Calu3 (cell line): ENCODE measurements around the gene YLPM1. TPM values are rescaled to one million over a fixed set of nuclear protein-coding genes. Genes with fewer than 3 reads are reported as not detected.
A peak's percentile ranks its signal among the peaks of the same experiment; 100 is the strongest.

Experiments
- Bru-seq: library from RNA; stranded (reverse); fragments of 400-500 nt; gene quantifications from one replicate; lab custom pipeline; 2021; lab: Mats Ljungman, UMichigan
- BruChase-seq, 2 experiments: library from RNA; stranded (reverse); fragments of 400-500 nt; gene quantifications; one replicate each; lab custom pipeline; 2021; lab: Mats Ljungman, UMichigan
- BruUV-seq: library from RNA; stranded (reverse); fragments of 400-500 nt; replicated peaks from 2 replicates; lab custom pipeline; 2021; lab: Mats Ljungman, UMichigan
- CTCF ChIA-PET: fragments of 300-600 bp; sonication (Branson Sonifier 250); formaldehyde crosslinking; loops from one replicate; lab custom pipeline; 2022; ENCODE audit warnings: antibody characterized with exemption; lab: Charles Lee
- DNase-seq: peaks from one replicate; pipeline ENCODE4 v3.0.0; 2022
- H3K27ac Mint-ChIP-seq: one replicate; pipeline ENCODE4 v1.8.0; 2022; ENCODE audit warnings: mixed read lengths; ENCODE audit not compliant: unreplicated experiment
- H3K27me3 Mint-ChIP-seq: one replicate; pipeline ENCODE4 v1.8.0; 2022; ENCODE audit warnings: mixed read lengths; ENCODE audit not compliant: unreplicated experiment
- H3K36me3 Mint-ChIP-seq: one replicate; pipeline ENCODE4 v1.8.0; 2022; ENCODE audit warnings: mild to moderate bottlenecking, moderate library complexity, mixed read lengths; ENCODE audit not compliant: insufficient read depth, unreplicated experiment
- H3K4me1 Mint-ChIP-seq: one replicate; pipeline ENCODE4 v1.8.0; 2022; ENCODE audit warnings: mild to moderate bottlenecking, low read depth, mixed read lengths; ENCODE audit not compliant: unreplicated experiment
- H3K4me3 Mint-ChIP-seq: one replicate; pipeline ENCODE4 v1.8.0; 2022; ENCODE audit warnings: mild to moderate bottlenecking, low read depth, moderate library complexity, mixed read lengths; ENCODE audit not compliant: unreplicated experiment
- H3K9me3 Mint-ChIP-seq: one replicate; pipeline ENCODE4 v1.8.0; 2022; ENCODE audit warnings: low read depth, mixed read lengths; ENCODE audit not compliant: unreplicated experiment
- CTCF ChIP-seq: fragments of 200-600 bp; IDR thresholded peaks from one replicate; pipeline ENCODE4 v1.8.0; 2022; ENCODE audit warnings: antibody characterized with exemption; ENCODE audit not compliant: unreplicated experiment
- intact Hi-C: fragments of 100-400 bp; cut with micrococcal nuclease; formaldehyde crosslinking; loops from one replicate; pipeline ENCODE4 v1.10.0; 2022; ENCODE audit not compliant: unreplicated experiment
- long read RNA-seq: library from polyadenylated mRNA; stranded (forward); transcript quantifications from one replicate; pipeline ENCODE4 v2.0.0, GENCODE V29; 2022
- total RNA-seq: library from RNA; stranded (reverse); gene quantifications from 2 replicates; pipeline ENCODE4 v1.2.3, GENCODE V29; 2022

YLPM1 gene, protein sequence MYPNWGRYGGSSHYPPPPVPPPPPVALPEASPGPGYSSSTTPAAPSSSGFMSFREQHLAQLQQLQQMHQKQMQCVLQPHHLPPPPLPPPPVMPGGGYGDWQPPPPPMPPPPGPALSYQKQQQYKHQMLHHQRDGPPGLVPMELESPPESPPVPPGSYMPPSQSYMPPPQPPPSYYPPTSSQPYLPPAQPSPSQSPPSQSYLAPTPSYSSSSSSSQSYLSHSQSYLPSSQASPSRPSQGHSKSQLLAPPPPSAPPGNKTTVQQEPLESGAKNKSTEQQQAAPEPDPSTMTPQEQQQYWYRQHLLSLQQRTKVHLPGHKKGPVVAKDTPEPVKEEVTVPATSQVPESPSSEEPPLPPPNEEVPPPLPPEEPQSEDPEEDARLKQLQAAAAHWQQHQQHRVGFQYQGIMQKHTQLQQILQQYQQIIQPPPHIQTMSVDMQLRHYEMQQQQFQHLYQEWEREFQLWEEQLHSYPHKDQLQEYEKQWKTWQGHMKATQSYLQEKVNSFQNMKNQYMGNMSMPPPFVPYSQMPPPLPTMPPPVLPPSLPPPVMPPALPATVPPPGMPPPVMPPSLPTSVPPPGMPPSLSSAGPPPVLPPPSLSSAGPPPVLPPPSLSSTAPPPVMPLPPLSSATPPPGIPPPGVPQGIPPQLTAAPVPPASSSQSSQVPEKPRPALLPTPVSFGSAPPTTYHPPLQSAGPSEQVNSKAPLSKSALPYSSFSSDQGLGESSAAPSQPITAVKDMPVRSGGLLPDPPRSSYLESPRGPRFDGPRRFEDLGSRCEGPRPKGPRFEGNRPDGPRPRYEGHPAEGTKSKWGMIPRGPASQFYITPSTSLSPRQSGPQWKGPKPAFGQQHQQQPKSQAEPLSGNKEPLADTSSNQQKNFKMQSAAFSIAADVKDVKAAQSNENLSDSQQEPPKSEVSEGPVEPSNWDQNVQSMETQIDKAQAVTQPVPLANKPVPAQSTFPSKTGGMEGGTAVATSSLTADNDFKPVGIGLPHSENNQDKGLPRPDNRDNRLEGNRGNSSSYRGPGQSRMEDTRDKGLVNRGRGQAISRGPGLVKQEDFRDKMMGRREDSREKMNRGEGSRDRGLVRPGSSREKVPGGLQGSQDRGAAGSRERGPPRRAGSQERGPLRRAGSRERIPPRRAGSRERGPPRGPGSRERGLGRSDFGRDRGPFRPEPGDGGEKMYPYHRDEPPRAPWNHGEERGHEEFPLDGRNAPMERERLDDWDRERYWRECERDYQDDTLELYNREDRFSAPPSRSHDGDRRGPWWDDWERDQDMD (N-terminal part only)
- 66.5 and 67.5 TPM in 2 replicates for total RNA-seq
- Bru-seq, nascent RNA: percentile 84 among the genes with signal in this experiment
- BruChase-seq, experiment 1, labeled RNA remaining after a 6-hour chase: percentile 89 among the genes with signal in this experiment
- percentile 86 among the genes with signal in this experiment for BruChase-seq, experiment 2, labeled RNA remaining after a 2-hour chase
- long read RNA-seq, full-length matches to known transcripts: 1 of 16 reads
- long read RNA-seq, partial matches to known transcripts: 10 of 16 reads
- long read RNA-seq, other reads (novel, unspliced or antisense): 5 of 16 reads

DNA sequence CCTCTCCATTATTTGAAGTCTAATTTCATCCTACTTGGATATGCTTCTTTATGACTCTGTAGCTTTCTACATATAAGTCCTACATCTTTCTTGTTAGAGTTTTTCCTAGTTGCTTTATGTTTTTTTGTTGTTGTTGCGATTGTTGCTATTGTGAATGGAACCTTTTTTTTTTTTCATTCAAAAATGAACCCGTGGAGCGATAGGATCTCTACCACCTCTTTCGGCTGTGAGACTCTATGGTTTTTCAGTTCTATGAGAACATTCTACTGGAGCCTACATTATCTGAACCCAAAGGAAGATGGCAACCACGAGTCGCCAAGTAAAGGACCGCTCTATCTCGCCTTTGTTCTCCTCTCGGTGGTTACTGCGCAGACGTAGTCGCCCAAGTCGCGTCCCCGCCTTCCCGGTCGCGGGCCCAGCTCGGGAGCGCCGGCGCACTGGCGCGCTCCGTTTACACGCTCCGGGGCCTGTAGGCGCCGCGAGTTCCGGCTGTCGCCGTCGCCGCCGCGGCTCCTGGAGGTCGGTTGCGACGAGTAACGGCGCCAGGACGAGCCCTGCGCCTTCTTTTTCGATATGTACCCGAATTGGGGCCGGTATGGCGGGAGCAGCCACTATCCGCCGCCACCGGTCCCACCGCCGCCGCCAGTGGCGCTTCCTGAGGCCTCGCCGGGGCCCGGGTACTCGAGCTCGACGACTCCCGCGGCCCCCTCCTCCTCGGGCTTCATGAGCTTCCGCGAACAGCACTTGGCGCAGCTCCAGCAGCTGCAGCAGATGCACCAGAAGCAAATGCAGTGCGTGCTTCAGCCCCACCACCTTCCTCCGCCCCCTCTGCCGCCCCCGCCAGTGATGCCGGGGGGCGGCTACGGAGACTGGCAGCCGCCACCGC, at the start of gene YLPM1:
Gene YLPM1 (plus strand): TSS at position 400 of the 886 bp plus-strand sequence. CDS start 174 bp downstream, at position 574.
- no peak for TF ChIP-seq CTCF
- Mint-ChIP-seq H3K9me3 (no peaks in the 10 kb centered on the region), H3K36me3 (peaks cover 35% of the 10 kb centered on the region), H3K4me1 (peaks cover 20% of the 10 kb centered on the region), H3K4me3 (peak within 1 kb of the TSS; percentile 81), H3K27me3 (no peaks in the 10 kb centered on the region), H3K27ac (peak within 1 kb of the TSS; percentile 71)
- no TSS peak for BruUV-seq
- CTCF ChIA-PET: interaction anchor here (0.8 to 1.4 kb wide), 3 partner anchors 9 to 154 kb away, joined by 3 to 5 read pairs (median 5); no protein-coding TSS in a partner anchor
- peak; percentile 92 for DNase-seq
- intact Hi-C loops: loop anchor here (10.0 kb wide), 1 partner anchor 158 kb away; no protein-coding TSS in a partner anchor

GRCh38 chr14:74713395-74713735, 49.8 kb upstream of the YLPM1 start:
- Mint-ChIP-seq H3K4me1 (peaks cover 10% of the 10 kb centered on the region), H3K9me3 (no peaks in the 10 kb centered on the region), H3K27ac (peak overlapping the region; percentile 99), H3K4me3 (peak overlapping the region; percentile 92), H3K27me3 (no peaks in the 10 kb centered on the region), H3K36me3 (peaks cover 34% of the 10 kb centered on the region)
- CTCF ChIA-PET: no interaction called here
- TF ChIP-seq CTCF: no peak
- intact Hi-C loops: loop anchor here (10.0 kb wide), 1 partner anchor 99 kb away; the partner anchor contains the start of gene LTBP2
- no TSS peak for BruUV-seq
- no peak for DNase-seq

DNA sequence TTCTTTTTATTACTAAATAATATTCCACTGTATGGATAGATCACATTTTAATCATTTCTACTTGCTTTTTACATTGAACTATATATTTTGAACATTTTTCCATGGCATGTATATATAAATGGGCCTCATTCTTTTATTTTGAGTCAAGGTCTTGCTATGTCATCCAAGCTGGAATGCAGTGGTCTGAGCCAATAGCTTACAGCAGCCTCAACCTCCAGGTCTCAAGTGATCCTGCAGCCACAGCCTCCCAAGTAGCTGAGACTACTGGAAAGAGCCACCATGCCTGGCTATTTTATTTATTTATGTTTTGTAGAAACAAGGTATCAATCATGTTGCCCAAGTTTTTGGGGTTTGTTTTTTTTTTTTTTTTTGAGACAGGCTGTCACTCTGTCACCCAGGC, 42.6 kb upstream of the YLPM1 start:
- no peak overlapping the region for H3K27ac Mint-ChIP-seq
- DNase-seq: no peak
- intact Hi-C loops: no loop called here
- peaks cover 41% of the 10 kb centered on the region for H3K36me3 Mint-ChIP-seq
- no TSS peak for BruUV-seq
- H3K27me3 Mint-ChIP-seq: no peaks in the 10 kb centered on the region
- CTCF ChIA-PET: no interaction called here
- no peak overlapping the region for H3K4me3 Mint-ChIP-seq
- no peaks in the 10 kb centered on the region for H3K9me3 Mint-ChIP-seq
- H3K4me1 Mint-ChIP-seq: no peaks in the 10 kb centered on the region
- TF ChIP-seq CTCF: no peak
